NB4 (cell line): Measurements from ENCODE around the gene RELL1.
A peak's percentile ranks its signal among the peaks of the same experiment; 100 is the strongest.

Experiments used
- DNase-seq: peaks from one replicate; pipeline ENCODE4 v3.0.0; 2010; ENCODE audit warnings: low read depth
- H3K4me3 ChIP-seq: one replicate; pipeline ENCODE4 v1.5.1; 2011; ENCODE audit warnings: mild to moderate bottlenecking, low read depth, low read length, moderate library complexity
- MYC ChIP-seq: IDR thresholded peaks from 2 replicates; pipeline ENCODE4 v1.6.1; 2011; ENCODE audit warnings: low read depth, low read length
- POLR2A ChIP-seq: IDR thresholded peaks from 2 replicates; pipeline ENCODE4 v1.6.1; 2011; ENCODE audit warnings: mild to moderate bottlenecking; ENCODE audit not compliant: insufficient read length; ENCODE audit errors: extremely low read depth
- TF ChIP-seq, protein P1 (sequence below): IDR thresholded peaks from 2 replicates; pipeline ENCODE4 v1.6.1; 2011; ENCODE audit warnings: low read depth, low read length
- TF ChIP-seq, protein P2 (sequence below): IDR thresholded peaks from one replicate; pipeline ENCODE4 v1.5.1; 2012; ENCODE audit warnings: low read depth, low read length

RELL1 gene

DNA sequence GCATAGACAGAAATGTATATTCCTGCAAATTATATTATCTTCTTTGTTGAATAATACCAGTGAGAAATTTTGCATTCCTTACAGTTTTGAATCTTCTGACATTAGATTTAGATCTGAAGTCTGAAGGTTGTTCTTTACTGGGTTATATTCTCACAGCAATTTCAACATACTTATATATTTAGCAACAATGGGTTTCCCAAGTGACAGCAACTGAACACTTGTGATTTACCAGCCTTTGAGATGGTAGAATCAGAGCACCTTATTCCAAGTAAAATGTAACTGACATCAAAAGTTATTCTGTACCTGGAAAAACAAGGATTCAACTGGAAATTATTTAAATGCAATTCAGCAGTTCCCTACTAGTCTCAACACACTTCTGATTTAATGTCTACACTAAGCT lies 66.0 kb downstream of the RELL1 start:
- TF ChIP-seq POLR2A (no peak), MYC (no peak)
- TF ChIP-seq, protein P1, sequence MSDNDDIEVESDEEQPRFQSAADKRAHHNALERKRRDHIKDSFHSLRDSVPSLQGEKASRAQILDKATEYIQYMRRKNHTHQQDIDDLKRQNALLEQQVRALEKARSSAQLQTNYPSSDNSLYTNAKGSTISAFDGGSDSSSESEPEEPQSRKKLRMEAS, result no peak
- TF ChIP-seq, protein P2, sequence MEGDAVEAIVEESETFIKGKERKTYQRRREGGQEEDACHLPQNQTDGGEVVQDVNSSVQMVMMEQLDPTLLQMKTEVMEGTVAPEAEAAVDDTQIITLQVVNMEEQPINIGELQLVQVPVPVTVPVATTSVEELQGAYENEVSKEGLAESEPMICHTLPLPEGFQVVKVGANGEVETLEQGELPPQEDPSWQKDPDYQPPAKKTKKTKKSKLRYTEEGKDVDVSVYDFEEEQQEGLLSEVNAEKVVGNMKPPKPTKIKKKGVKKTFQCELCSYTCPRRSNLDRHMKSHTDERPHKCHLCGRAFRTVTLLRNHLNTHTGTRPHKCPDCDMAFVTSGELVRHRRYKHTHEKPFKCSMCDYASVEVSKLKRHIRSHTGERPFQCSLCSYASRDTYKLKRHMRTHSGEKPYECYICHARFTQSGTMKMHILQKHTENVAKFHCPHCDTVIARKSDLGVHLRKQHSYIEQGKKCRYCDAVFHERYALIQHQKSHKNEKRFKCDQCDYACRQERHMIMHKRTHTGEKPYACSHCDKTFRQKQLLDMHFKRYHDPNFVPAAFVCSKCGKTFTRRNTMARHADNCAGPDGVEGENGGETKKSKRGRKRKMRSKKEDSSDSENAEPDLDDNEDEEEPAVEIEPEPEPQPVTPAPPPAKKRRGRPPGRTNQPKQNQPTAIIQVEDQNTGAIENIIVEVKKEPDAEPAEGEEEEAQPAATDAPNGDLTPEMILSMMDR, result no peak
- no peak overlapping the region for H3K4me3 ChIP-seq
- DNase-seq, result no peak

DNA sequence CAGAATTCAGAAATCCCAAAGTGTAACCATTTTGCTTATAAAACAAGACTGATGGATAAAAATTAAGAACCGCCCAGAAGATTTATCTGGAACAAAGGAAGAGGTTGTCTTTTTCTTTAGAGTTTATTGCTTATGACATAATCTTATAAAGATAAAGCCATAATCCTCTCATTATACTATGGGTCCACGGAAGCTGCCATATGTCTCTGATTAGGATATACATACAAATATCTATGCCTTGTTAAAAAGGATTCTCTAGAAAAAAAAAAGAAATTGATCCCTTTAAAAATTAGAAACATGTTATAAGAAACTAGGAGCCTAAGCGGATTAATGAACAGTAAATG lies 70.5 kb downstream of the RELL1 start:
- DNase-seq, result no peak
- TF ChIP-seq POLR2A (no peak), MYC (no peak)
- TF ChIP-seq, protein P1, result no peak
- TF ChIP-seq, protein P2, result no peak
- no peak overlapping the region for H3K4me3 ChIP-seq

DNA sequence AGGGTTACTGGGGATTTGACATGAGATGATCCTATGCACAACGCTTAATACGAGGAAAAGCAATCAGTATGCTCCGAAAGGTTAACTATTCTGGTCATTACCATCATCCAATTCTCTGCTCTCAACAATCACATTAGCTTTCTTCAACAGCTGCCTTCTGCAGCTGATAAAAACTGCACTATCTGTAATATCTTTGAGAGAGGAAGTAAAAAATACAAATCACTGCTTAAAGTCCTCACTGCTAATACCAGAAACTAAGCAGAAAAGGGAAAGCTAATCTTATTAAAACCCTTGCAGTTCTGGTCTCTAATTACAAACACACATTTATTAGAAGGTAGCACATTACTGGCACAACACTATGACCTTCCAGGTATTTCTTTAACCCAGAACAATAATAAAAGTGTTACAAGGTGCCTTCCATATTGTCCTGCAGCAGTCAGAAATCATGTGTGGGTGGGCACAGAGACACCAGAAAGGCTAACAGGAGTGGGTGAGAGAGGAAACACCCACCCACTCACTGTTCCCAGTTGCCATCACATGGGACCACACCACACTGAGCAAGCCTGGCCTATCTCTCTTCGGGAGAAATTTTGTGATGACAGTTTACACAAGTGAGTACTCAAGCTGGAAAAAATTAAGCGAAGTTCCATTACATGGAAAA lies 71.0 kb downstream of the RELL1 start:
- TF ChIP-seq, protein P2, result no peak
- no peak for TF ChIP-seq MYC
- no peak for TF ChIP-seq POLR2A
- TF ChIP-seq, protein P1, result no peak
- no peak overlapping the region for H3K4me3 ChIP-seq
- DNase-seq, result no peak

DNA sequence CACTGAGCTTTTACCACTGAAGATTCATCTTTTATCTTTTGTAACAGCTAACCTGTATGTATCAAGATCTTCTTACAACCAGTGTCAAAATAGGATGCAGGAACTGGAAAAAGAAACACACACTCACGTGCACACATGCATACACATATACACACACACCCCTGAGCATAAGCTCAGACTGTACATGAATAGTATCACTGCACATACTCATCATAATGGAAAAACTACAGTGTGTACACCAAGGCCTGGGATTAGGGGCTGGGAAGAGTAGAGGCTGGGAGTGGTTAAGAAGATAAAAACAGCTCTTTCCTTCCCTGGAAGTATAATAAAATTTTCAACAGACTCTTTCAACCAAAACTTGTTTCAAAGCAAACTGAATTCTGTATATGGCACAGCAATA lies 73.4 kb downstream of the RELL1 start:
- DNase-seq, result no peak
- TF ChIP-seq MYC (no peak), POLR2A (no peak)
- TF ChIP-seq, protein P2, result no peak
- TF ChIP-seq, protein P1, result no peak

DNA sequence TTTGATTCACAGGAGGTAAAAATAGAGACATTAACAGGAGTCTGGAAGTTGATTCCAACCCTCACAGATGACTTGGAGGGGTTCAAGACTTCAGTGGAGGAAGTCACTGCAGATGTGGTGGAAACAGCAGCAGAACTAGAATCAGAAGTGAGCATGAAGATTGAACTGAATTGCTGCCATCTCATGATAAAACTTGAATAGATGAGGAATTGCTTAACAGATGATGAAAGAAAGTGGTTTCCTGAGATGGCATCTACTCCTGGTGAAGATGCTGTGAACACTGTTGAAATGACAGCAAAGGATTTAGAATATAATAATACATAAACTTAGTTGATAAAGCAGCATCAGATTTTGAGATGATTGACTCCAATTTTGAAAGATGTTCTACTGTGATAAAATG lies 76.5 kb downstream of the RELL1 start:
- no peak for TF ChIP-seq MYC
- TF ChIP-seq, protein P2, result no peak
- TF ChIP-seq POLR2A, result no peak
- no peak overlapping the region for H3K4me3 ChIP-seq
- peak; percentile 54 for DNase-seq

More for the DNA sequence above, 73.4 kb downstream of the RELL1 start:
- no peak overlapping the region for H3K4me3 ChIP-seq

DNA sequence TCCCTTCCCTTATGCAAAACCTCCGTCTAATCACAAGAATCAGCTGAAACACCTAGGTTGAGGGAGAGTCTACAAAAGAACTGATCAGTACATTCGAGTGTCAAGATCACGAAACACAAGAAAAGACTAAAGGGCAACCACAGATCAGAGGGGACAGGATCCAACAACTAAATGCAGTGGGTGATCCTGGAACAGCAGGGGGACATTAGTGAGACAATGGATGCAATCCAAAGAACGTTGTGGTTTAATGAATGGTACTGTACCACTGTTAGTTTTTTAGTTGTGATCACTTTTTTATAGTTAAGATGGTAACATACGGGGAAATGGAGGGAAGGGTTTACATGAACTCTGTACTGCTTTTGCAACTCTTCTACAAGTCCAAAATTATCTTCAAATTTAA lies 79.2 kb downstream of the RELL1 start:
- H3K4me3 ChIP-seq, result no peak overlapping the region
- no peak for DNase-seq
- no peak for TF ChIP-seq MYC
